Astrocyte (in vitro differentiated cells and primary cell): ENCODE data around the gene BLOC1S3.

Experiments used
- CTCF ChIP-seq: IDR thresholded peaks from 2 replicates; pipeline ENCODE4 v1.5.1; 2011; ENCODE audit warnings: low read depth, mild to moderate bottlenecking, inconsistent platforms, low read length, moderate library complexity; ENCODE audit not compliant: insufficient read depth
- EZH2 ChIP-seq: IDR thresholded peaks from 2 replicates; pipeline ENCODE4 v1.6.1; 2012; ENCODE audit warnings: mild to moderate bottlenecking, low read length, inconsistent platforms; ENCODE audit not compliant: insufficient read depth

GRCh38 chr19:45171211-45171623 lies 7.4 kb upstream of the BLOC1S3 start:
- TF ChIP-seq CTCF: no peak
- no peak for TF ChIP-seq EZH2
